A549 treated with CpdA at 1 μM for 4 hours (cell line): Measurements from ENCODE around the gene CLEC14A. TPM values are rescaled to one million over a fixed set of nuclear protein-coding genes. Genes with fewer than 3 reads are reported as not detected.

ENCODE experiments used
- total RNA-seq: library from RNA; stranded (reverse); fragments of 200-300 nt; extraction: Qiagen RNA extraction; gene quantifications from 5 replicates; pipeline ENCODE4 v1.2.3, GENCODE V29; 2022; ENCODE audit warnings: low read depth

The CLEC14A gene, protein sequence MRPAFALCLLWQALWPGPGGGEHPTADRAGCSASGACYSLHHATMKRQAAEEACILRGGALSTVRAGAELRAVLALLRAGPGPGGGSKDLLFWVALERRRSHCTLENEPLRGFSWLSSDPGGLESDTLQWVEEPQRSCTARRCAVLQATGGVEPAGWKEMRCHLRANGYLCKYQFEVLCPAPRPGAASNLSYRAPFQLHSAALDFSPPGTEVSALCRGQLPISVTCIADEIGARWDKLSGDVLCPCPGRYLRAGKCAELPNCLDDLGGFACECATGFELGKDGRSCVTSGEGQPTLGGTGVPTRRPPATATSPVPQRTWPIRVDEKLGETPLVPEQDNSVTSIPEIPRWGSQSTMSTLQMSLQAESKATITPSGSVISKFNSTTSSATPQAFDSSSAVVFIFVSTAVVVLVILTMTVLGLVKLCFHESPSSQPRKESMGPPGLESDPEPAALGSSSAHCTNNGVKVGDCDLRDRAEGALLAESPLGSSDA
- not detected in 5 replicates for total RNA-seq

DNA sequence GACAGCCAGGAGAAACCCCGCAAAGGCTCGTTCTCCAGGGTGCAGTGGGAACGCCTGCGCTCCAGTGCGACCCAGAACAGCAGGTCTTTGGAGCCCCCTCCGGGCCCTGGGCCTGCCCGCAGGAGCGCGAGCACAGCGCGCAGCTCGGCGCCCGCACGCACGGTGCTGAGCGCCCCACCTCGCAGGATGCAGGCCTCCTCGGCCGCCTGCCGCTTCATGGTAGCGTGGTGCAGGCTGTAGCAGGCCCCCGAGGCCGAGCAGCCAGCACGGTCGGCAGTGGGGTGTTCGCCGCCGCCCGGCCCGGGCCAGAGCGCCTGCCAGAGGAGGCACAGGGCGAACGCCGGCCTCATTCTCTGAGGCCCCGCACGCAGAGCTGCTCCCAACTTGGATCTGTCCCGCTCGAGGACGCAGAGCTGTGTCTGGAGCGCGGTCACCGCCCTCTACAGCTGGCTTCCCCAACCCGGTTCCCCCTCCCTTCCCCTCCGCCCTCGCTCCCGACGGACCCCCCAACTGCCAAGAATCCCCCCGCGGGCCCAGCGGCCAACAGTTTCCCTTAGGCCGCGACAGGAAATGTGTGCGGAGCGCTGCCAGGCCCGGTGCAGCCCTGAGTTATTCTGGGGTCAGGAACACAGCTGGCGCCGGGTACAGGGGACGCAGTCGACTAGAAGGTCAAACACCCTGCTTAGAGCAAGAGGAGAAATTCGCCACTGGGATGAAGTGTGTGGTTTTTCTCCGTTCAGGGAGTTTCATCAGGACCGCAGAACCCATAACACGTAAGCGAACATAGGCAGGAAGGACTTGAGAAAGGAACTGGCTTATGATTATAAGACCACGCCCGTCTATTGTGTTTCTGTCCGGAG, at the start of gene CLEC14A:
CLEC14A (minus strand) TSS at position 421 of the 860 bp plus-strand sequence; CDS start at position 350, 71 bp downstream.

DNA sequence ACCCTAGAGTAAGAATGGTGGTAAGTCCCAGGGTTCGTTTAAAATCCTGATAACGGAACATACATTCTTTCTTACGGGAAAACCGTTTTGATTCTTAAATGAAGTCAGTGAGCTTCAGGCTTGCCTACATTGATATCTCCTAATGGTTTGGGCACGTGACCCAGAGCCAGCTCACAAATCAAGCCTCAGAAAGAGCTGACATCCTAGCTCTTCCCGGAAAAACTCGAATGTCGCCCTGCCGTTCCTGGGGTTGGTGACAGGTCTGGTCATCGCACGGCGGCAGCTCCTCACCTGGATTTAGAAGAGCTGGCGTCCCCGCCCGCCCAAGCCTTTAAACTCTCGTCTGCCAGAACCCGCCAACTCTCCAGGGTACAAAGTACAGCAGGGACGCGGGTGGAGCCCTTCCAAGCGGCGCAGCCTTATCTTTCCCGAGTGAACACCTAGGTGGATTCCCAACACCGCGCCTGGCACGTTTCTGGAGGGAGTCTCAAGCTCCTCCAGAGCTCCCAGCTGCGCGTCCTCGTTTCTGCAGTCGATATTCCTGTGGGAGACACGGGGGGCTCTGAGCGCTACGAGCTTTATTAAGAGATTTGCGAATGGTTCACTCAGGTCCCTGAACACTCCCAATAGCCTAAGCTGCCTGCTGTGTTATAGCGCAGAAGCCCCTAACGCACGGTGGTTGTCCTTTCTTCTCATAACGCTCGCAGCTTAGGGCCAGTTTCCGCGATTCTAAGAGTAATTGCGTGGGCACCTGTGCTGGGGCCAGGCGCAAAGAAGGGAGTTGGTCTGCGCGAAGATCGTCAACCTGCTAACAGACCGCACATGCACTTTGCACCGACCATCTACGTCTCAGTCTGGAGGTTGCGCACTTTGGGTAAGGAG, 47.9 kb downstream of the CLEC14A start, which contains the start of gene SSTR1:
SSTR1 (plus strand) TSS at position 169 of the 882 bp plus-strand sequence. CDS start 1,486 bp downstream, outside the sequence.

Other genes with a start within 250 kb of the CLEC14A start
- gene SSTR1, start 48.2 kb downstream of the CLEC14A start, total RNA-seq: not detected in 5 replicates